NCI-H226 (cell line): ENCODE data around the gene NDRG3.
A peak's percentile ranks its signal among the peaks of the same experiment; 100 is the strongest.

Experiments
- DNase-seq: peaks from one replicate; pipeline ENCODE4 v3.0.0-alpha.2; 2015

Gene NDRG3

GRCh38 chr20:36745927-36746659 is at the start of gene NDRG3:
NDRG3 (minus strand) TSS chr20:36746090; CDS start chr20:36721735, 24,355 bp downstream.
- DNase-seq, result peak; percentile 79

GRCh38 chr20:36794116-36794474 is 48.2 kb upstream of the NDRG3 start:
- DNase-seq, result no peak

GRCh38 chr20:36793294-36794115 is 47.6 kb upstream of the NDRG3 start:
- DNase-seq, result no peak

GRCh38 chr20:36792422-36792821 is 46.5 kb upstream of the NDRG3 start:
- peak; percentile 60 for DNase-seq

GRCh38 chr20:36791862-36792261 is 46.0 kb upstream of the NDRG3 start:
- DNase-seq, result no peak

DNA sequence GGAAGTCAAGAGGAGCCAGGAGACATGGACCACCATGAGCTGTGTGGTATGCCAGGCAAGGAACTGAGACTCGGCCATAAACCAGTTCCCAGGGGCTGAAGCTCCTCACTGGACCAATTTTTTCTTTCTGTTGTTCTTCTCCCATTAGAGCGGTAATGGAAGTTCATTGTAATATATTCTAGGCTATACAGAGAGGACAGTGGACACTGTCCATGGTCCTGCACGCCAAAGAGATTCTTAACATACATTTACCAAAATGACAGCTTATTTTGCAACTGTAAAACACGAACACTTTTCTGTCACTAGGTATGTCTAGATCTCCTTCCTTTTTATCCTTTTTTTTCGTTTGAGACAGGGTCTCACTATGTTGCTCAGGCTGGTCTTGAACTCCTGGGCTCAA is 40.8 kb upstream of the NDRG3 start:
- no peak for DNase-seq

DNA sequence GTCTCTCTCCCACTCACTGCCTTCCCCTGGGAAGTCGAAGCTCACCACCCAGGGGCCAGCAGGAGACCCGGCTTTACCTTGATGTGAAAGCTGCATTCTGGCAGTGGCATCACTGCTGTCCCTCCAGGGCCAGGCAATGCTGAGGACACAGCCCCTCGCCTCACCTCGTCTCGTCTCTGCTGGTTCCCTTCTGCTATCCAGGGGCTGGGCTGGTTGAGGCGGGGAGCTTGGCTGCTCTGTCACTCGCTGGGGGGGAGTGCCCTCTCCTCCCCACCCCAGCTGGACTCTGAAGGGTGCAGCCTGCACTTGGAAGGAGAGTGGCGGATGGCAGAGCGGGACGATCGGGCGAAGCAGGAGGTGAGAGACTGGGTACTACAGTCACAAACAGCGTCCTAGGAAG is 40.4 kb upstream of the NDRG3 start:
- DNase-seq, result no peak

GRCh38 chr20:36785308-36785707 is 39.4 kb upstream of the NDRG3 start:
- no peak for DNase-seq

- DNase-seq, result no peak
Measured at GRCh38 chr20:36784900-36785299, 39.0 kb upstream of the NDRG3 start.

DNA sequence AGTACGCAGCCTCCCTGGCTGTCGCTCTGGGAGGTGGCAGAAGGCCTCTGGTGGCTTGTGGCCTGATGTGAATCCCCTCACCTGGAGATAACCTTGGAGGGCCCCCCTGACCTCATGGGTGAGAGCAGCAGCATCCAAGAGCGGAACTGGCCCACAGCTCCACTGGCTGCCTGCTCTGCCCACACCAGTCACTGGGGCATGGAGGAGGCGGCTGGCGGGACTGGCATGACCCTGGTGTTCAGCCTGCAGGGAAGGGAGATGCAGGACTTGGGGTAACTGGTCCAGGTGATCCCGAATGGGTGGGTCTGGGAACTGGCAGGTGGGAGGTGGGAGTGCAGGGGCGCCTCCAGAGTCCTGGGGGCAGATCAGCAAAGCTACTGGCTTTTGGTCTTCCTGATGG is 38.2 kb upstream of the NDRG3 start:
- DNase-seq, result no peak

DNA sequence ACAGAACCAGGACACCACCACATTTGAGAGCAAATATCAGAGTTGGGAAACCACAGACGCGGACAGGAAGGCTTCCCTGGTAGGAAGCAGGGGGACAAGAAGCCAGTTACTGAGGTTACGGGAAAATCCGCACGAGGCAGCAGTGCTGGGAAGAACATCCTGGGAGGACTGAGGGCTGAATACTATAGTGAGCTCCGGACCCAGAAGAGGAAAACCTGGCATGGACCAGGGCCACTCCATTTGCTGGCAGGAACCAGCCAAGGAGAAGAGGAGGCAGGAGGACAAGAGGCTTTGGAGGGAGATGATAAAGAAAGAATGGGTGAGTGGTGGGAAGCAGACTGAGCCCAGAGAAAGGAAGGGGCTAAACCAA is 33.8 kb upstream of the NDRG3 start:
- DNase-seq, result no peak

- no peak for DNase-seq
Measured at GRCh38 chr20:36778831-36779655, 33.2 kb upstream of the NDRG3 start.

DNA sequence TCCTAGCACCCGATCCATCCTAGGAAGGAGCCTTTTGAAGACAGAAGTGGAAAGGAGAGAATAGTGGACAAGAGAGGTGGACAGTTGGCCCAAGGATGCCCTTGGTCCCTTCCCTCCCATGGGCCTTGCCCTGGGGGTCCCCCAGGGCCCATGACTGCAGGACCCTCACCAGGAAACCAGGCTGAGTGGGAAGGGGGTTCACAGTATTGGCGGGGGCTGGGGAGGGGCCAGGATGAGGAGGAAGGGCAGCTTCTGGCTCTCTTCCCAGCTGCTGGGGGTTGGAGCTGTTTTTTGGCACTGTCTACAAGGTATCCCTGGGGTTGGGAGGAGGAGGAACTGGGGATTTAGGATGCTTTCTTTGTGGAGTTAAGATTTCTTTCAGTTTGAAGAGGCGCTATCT is 31.7 kb upstream of the NDRG3 start:
- no peak for DNase-seq

GRCh38 chr20:36777167-36777566 is 31.3 kb upstream of the NDRG3 start:
- no peak for DNase-seq

DNA sequence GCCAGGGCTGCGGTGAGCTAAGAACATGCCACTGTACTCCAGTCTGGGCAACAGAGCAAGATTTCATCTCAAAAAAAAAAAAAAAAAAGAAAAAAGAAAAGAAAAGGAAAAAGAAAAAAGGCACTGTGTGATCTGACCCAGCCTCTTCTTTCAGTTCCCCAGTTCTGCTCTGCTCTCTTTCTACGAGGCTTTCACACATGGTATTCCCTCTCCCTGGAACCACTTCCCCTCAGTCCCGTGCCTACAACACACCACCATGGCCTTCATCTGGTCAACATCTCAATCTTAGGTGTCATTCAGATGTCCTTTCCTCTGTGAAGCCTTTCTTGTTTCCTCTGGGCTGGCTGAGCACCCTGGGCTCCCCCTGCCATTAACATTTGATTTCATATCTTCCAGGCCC is 29.9 kb upstream of the NDRG3 start:
- no peak for DNase-seq

- DNase-seq, result no peak
Measured at GRCh38 chr20:36775196-36775595, 29.3 kb upstream of the NDRG3 start.

DNA sequence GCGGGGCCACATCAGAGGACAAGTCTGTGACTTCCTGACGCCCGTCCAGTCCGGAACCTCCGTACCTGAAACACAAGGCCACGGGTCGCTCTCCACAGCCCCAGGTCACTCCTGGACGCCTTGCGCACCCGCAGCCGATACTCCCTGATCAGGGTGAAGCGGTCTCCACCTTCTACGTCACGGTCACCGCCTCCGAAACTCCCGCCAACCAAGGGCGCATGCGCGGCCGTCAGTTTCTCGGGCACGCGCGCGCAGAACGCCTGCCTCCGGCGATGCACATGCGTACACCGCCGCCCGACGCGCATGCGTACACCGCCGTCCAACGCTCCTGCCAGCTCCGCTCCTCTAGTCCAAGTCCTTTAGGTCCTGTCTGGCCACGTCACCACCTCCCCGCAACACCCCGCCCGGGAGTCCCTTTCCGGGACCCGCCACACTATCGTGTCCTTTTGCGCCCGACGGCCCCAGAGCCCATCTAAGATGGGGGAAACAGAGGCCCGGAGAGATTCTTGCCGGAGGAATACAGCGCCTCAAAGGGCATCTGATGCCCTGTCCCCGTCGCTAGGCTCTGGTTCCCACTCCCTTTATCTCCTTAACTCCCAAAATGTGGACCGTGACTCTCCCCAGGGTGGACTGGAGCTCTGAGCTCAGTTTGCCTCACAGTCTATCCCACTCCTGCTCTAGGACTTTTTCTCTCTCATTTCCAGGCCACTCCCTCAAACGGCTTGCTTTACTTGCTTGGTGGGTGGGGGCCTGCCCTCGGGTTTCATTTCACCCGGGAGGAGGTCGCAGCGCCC is 27.9 kb upstream of the NDRG3 start, which contains the start of gene DSN1:
TSS of gene DSN1 (minus strand) at position 167 of the 794 bp plus-strand sequence. CDS start 2,305 bp downstream, outside the sequence.
- DNase-seq, result peak; percentile 88

GRCh38 chr20:36773107-36773596 is 27.3 kb upstream of the NDRG3 start:
- DNase-seq, result no peak

DNA sequence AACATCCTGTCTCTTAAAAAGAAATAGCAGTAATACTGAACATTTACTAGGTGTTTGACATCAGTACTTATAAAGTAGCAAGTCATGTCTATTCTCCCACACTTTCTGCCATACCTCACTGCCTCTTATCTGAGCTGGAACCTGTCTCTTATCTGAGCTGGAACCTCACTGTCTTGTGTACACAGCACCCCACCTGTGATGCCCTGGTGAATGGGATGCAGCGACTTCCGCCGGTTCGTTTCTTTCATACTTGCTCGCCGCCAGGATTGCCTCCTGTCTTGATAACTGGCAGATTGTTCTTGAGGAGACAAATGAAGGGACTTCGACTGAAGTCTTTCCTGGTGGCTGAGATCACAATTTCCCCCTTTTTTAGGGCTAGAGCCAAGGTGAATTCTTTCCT is 24.8 kb upstream of the NDRG3 start:
- DNase-seq, result no peak

DNA sequence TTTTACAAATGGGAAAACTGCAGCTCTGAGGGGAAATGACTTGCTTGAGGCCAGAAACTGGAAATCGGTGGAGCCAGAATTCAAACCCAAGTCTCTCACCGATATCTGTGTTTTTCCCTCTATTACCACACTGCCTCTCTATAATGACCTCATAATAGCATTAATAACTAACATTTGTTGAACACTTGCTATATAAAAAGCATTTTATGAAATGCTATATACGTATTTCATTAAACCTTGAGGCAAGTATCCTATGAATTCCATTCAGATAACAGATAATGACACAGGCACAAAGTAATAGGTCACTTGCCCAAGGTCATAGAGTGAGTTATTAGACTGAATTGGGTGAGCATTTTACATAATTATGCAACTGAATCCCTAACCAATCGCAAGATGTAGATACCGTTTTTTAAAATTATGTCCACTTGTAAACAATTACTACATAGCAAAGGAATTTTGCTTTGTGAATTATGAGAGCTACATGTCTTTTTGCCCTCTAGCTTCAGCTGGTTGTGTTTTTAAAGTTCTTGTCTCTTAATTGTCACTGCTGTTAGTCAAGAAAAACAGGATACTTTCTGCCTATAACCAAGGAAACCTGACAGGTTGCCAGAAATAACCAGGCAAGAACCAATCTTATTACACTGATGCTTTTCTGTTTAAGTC is 23.0 kb upstream of the NDRG3 start:
- no peak for DNase-seq

GRCh38 chr20:36761125-36761524 is 15.2 kb upstream of the NDRG3 start:
- DNase-seq, result no peak

- no peak for DNase-seq
Measured at GRCh38 chr20:36760647-36761046, 14.8 kb upstream of the NDRG3 start.
